Astrocyte of the spinal cord (primary cell): ENCODE data around the gene C3orf52.

Experiments used
- DNase-seq: peaks from one replicate; pipeline ENCODE4 v3.0.0; 2011; ENCODE audit warnings: low read depth, low spot score
- H3K4me3 ChIP-seq: 2 replicates; pipeline ENCODE4 v1.5.1; 2011; ENCODE audit warnings: low read depth, mild to moderate bottlenecking, low read length, moderate library complexity
- CTCF ChIP-seq: IDR thresholded peaks from 2 replicates; pipeline ENCODE4 v1.5.1; 2012; ENCODE audit warnings: low read depth, mild to moderate bottlenecking, low read length, inconsistent platforms
- in situ Hi-C: cut with HindIII; loops from 2 replicates; pipeline ENCODE4 v1.10.0; 2017; ENCODE audit warnings: low sequenced_read_pairs

C3orf52 gene

GRCh38 chr3:112134335-112135124, 48.3 kb downstream of the C3orf52 start:
- in situ Hi-C loops = no loop called here
- H3K4me3 ChIP-seq = no peak overlapping the region
- no peak for TF ChIP-seq CTCF
- DNase-seq = no peak

GRCh38 chr3:112136046-112136445, 49.9 kb downstream of the C3orf52 start:
- in situ Hi-C loops = no loop called here
- H3K4me3 ChIP-seq = no peak overlapping the region
- no peak for TF ChIP-seq CTCF
- DNase-seq = no peak

DNA sequence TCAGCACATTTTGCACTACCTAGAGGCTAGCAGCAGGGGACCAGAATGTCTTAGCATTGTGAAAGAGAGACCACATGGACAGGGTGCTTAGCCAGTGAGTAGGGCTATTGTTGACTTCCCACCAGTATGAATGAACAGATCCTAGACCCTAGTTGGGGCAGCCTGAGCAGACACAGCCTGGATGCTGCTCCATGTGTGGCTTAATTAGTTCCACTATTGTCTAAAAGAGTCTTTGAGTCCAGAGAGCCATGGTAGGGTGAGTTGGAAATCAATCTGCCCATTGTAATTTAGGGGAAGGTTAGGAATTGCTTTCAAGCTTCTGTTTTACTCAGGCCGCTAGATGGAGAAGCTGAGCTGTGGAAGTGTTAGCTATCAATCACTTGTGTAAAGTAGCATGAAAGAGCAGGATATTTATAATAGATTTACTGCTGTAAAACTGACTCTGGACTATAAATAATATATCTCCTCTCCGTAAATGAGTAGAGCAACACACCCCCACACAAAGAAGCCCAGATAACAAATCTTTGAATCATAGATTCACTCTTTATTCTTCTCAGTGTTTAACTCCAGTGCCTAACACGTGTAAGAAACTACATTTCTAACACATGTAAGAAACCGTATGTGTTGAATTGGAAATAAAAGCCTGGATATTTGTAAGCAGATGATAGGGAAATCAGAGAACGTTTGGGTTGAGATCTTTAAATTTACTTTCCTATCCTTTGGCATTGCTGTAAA, 50.9 kb downstream of the C3orf52 start:
- peak; percentile 51 for DNase-seq
- in situ Hi-C loops = no loop called here
- peak; percentile 76 for TF ChIP-seq CTCF
- no peak overlapping the region for H3K4me3 ChIP-seq

- DNase-seq = no peak
- in situ Hi-C loops = no loop called here
- TF ChIP-seq CTCF = no peak
- no peak overlapping the region for H3K4me3 ChIP-seq
These were observed 51.6 kb downstream of the C3orf52 start for GRCh38 chr3:112137781-112138180.

DNA sequence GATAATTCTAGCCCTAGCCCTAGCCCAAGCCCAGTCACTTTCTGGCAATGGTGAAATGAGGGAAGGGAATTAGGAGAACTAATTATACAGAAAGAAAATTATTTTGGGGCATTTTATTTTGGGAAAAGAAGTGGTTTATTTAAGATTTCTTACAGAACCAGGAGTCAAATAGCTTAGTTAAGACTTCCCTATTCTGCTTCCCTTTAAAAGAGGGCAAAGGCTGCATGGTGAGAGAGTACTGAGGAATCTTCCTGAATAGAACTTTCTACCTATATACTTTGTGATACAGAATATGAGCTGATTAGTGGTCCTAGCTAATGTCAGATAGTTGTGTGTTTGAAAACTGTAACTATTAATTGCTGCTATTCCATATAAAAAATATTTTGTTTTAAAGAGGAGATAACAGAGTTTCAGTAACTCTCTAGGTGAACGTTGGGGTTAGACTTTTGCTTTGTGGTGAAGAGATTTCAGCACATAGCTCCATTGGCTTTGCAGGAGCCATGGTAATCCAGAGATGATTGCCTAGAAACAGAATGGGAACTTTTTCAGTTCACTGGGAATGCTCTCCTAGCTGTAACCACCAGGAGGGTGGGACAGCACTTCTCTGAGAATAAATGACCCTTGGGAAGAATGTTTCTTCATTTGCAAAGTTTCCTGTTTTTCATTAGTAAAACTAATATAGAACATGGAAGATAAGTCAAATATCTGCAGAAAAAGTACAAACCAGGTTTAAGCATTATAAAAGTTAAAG, 52.2 kb downstream of the C3orf52 start:
- H3K4me3 ChIP-seq = no peak overlapping the region
- in situ Hi-C loops = no loop called here
- no peak for DNase-seq
- no peak for TF ChIP-seq CTCF

DNA sequence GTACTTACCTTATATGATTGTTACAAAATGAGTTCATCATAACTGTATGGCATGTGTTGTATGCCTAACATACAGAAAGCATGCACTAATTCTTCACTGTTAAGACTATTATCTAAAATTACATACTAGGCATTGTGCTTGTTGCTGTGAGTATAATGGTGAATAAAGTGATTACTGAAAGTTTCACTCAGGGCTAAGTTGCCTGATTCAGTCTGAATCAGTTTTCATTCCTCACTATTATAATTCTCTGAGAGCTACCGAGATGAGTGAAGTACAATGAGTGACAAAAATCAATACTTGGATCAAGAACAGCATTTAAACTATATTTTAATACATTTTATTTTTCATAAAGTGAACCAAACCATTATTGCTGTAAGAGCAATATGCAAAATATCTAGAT, 54.4 kb downstream of the C3orf52 start:
- in situ Hi-C loops = no loop called here
- DNase-seq = no peak
- no peak for TF ChIP-seq CTCF
- no peak overlapping the region for H3K4me3 ChIP-seq
